A172 (cell line): ENCODE results near the gene IFIT1B. TPM values are rescaled to one million over a fixed set of nuclear protein-coding genes. Genes with fewer than 3 reads are reported as not detected.
"Not testable (repeated sequence)": the region's sequence is repeated elsewhere in the genome, so short reads cannot be mapped to it uniquely, and the experiment has no call there.

ENCODE experiments used
- DNase-seq: peaks from one replicate; pipeline ENCODE4 v3.0.0-alpha.2; 2015; ENCODE audit warnings: low spot score
- total RNA-seq: library from RNA; depleted of rRNA; stranded (reverse); fragments of >200 nt; shearing (Covaris generic); gene quantifications from 2 replicates; pipeline ENCODE4 v1.2.3, GENCODE V29; 2014; rRNA removed

IFIT1B gene
- not detected in 2 replicates for total RNA-seq

- no peak for DNase-seq
Measured at GRCh38 chr10:89377705-89378637, at the start of gene IFIT1B. TSS of gene IFIT1B (plus strand) at chr10:89378056. CDS start at chr10:89378136, 80 bp downstream.

- DNase-seq = no peak
Measured at GRCh38 chr10:89329151-89329550, 48.7 kb upstream of the IFIT1B start.

GRCh38 chr10:89330014-89330413 is 47.8 kb upstream of the IFIT1B start:
- DNase-seq = not testable (repeated sequence)

- no peak for DNase-seq
Measured at GRCh38 chr10:89330537-89331212, 47.2 kb upstream of the IFIT1B start.

- not testable (repeated sequence) for DNase-seq
Measured at GRCh38 chr10:89331487-89332122, 46.3 kb upstream of the IFIT1B start.

- no peak for DNase-seq
Measured at GRCh38 chr10:89332123-89332633, 45.7 kb upstream of the IFIT1B start.

- DNase-seq = no peak
Measured at GRCh38 chr10:89335226-89335625, 42.6 kb upstream of the IFIT1B start.

- DNase-seq = no peak
Measured at GRCh38 chr10:89336241-89336640, 41.6 kb upstream of the IFIT1B start.

- peak; percentile 90 for DNase-seq
Measured at GRCh38 chr10:89337484-89337883, 40.4 kb upstream of the IFIT1B start.

- no peak for DNase-seq
Measured at GRCh38 chr10:89338713-89339112, 39.1 kb upstream of the IFIT1B start.

GRCh38 chr10:89339875-89340274 is 38.0 kb upstream of the IFIT1B start:
- DNase-seq = no peak

GRCh38 chr10:89341649-89342048 is 36.2 kb upstream of the IFIT1B start:
- no peak for DNase-seq

- peak; percentile 98 for DNase-seq
Measured at GRCh38 chr10:89342206-89342958, 35.5 kb upstream of the IFIT1B start.

GRCh38 chr10:89343089-89343767 is 34.6 kb upstream of the IFIT1B start:
- peak; percentile 9 for DNase-seq

GRCh38 chr10:89344156-89344555 is 33.7 kb upstream of the IFIT1B start:
- no peak for DNase-seq

GRCh38 chr10:89345367-89346000 is 32.4 kb upstream of the IFIT1B start:
- DNase-seq = no peak

GRCh38 chr10:89346405-89347254 is 31.2 kb upstream of the IFIT1B start:
- no peak for DNase-seq

GRCh38 chr10:89347701-89348457 is 30.0 kb upstream of the IFIT1B start:
- DNase-seq = no peak

- no peak for DNase-seq
Measured at GRCh38 chr10:89348481-89348880, 29.4 kb upstream of the IFIT1B start.
